ENCODE results near the gene PIK3R5. TPM values are rescaled to one million over a fixed set of nuclear protein-coding genes. Genes with fewer than 3 reads are reported as not detected.

The PIK3R5 gene
- polyA plus RNA-seq, 1 donor (not counting 4 experiments of a cell fraction or from before 2014, with no cell fraction given): not detected

- H3K4me2 ChIP-seq (ENCODE audit: control insufficient read depth, extremely low read depth, insufficient read depth, low read depth, low read length): no peak overlapping the region
- DNase-seq (ENCODE audit: low read depth, low spot score) (no peak), FAIRE-seq (no peak)
These were observed 32.6 kb upstream of the PIK3R5 start for GRCh38 chr17:8997994-8998628.

GRCh38 chr17:8995711-8996110 is 30.2 kb upstream of the PIK3R5 start:
- dilution Hi-C loops (cut with MboI; ENCODE audit: extremely low pct_ligation_motif_present, low sequenced_read_pairs): no loop called here
- H3K4me2 ChIP-seq (ENCODE audit: control insufficient read depth, extremely low read depth, insufficient read depth, low read depth, low read length): no peak overlapping the region
- no peaks in the 10 kb centered on the region for H4K20me1 ChIP-seq (ENCODE audit: control insufficient read depth, extremely low read depth, insufficient read depth, low read length)
- no peaks in the 10 kb centered on the region for H3K9me1 ChIP-seq (ENCODE audit: control insufficient read depth, extremely low read depth, insufficient read depth, low read length)
- H3K27me3 ChIP-seq (ENCODE audit: control insufficient read depth, extremely low read depth, insufficient read depth, low read length): no peaks in the 10 kb centered on the region
- DNase-seq (ENCODE audit: low read depth, low spot score): no peak
- no peaks in the 10 kb centered on the region for H3K9me3 ChIP-seq (ENCODE audit: control insufficient read depth, low read depth, low read length)
- no peak overlapping the region for H3K9ac ChIP-seq (ENCODE audit: control insufficient read depth, extremely low read depth, insufficient read depth, low read length)
- H3K27ac ChIP-seq (ENCODE audit: control insufficient read depth, insufficient read depth, low read length): no peak overlapping the region
- FAIRE-seq: no peak
- H3K4me1 ChIP-seq (ENCODE audit: control insufficient read depth, extremely low read depth, insufficient read depth, low read length): no peaks in the 10 kb centered on the region
- no peaks in the 10 kb centered on the region for H3K36me3 ChIP-seq (ENCODE audit: control insufficient read depth in 2 of 2, extremely low read depth in 1 of 2, insufficient read depth in 2 of 2, low read length in 2 of 2)
- no peak for TF ChIP-seq CTCF (optimal IDR thresholded peaks at IDR 0.05 in 1 of 3, IDR thresholded peaks at IDR 0.05 in 1 of 3, conservative IDR thresholded peaks at IDR 0.05 in 1 of 3; ENCODE audit: extremely low read depth in 1 of 3, insufficient read depth in 2 of 3, low read length in 3 of 3)
- TF ChIP-seq EZH2 (IDR thresholded peaks at IDR 0.05; ENCODE audit: low read length): no peak
- no peak overlapping the region for H2AFZ ChIP-seq (ENCODE audit: control insufficient read depth, low read length)
- no peak overlapping the region for H3K4me3 ChIP-seq (ENCODE audit: control insufficient read depth in 2 of 3, extremely low read depth in 1 of 3, insufficient read depth in 2 of 3, low read depth in 1 of 3, low read length in 3 of 3)
- no peaks in the 10 kb centered on the region for H3K79me2 ChIP-seq (ENCODE audit: control insufficient read depth, insufficient read depth, low read length)

More at GRCh38 chr17:8997994-8998628, 32.6 kb upstream of the PIK3R5 start:
- H3K9me3 ChIP-seq (ENCODE audit: control insufficient read depth, low read depth, low read length): no peaks in the 10 kb centered on the region
- no peaks in the 10 kb centered on the region for H3K9me1 ChIP-seq (ENCODE audit: control insufficient read depth, extremely low read depth, insufficient read depth, low read length)
- no peaks in the 10 kb centered on the region for H3K79me2 ChIP-seq (ENCODE audit: control insufficient read depth, insufficient read depth, low read length)
- no peaks in the 10 kb centered on the region for H4K20me1 ChIP-seq (ENCODE audit: control insufficient read depth, extremely low read depth, insufficient read depth, low read length)
- H3K9ac ChIP-seq (ENCODE audit: control insufficient read depth, extremely low read depth, insufficient read depth, low read length): no peak overlapping the region
- H3K4me1 ChIP-seq (ENCODE audit: control insufficient read depth, extremely low read depth, insufficient read depth, low read length): no peaks in the 10 kb centered on the region
- dilution Hi-C loops (cut with MboI; ENCODE audit: extremely low pct_ligation_motif_present, low sequenced_read_pairs): no loop called here
- H3K27me3 ChIP-seq (ENCODE audit: control insufficient read depth, extremely low read depth, insufficient read depth, low read length): peaks cover 15% of the 10 kb centered on the region
- H3K36me3 ChIP-seq (ENCODE audit: control insufficient read depth in 2 of 2, extremely low read depth in 1 of 2, insufficient read depth in 2 of 2, low read length in 2 of 2): no peaks in the 10 kb centered on the region
- H2AFZ ChIP-seq (ENCODE audit: control insufficient read depth, low read length): no peak overlapping the region
- H3K4me3 ChIP-seq (ENCODE audit: control insufficient read depth in 2 of 3, extremely low read depth in 1 of 3, insufficient read depth in 2 of 3, low read depth in 1 of 3, low read length in 3 of 3): no peak overlapping the region
- H3K27ac ChIP-seq (ENCODE audit: control insufficient read depth, insufficient read depth, low read length): no peak overlapping the region
- TF ChIP-seq EZH2 (IDR thresholded peaks at IDR 0.05; ENCODE audit: low read length) (no peak), CTCF (optimal IDR thresholded peaks at IDR 0.05 in 1 of 3, IDR thresholded peaks at IDR 0.05 in 1 of 3, conservative IDR thresholded peaks at IDR 0.05 in 1 of 3; ENCODE audit: extremely low read depth in 1 of 3, insufficient read depth in 2 of 3, low read length in 3 of 3) (peak; percentile 91 to 97 (median 96))
